Endothelial cell of umbilical vein (primary cell): ENCODE results near the gene DVL3. TPM values are rescaled to one million over a fixed set of nuclear protein-coding genes. Genes with fewer than 3 reads are reported as not detected.

Experiments used
- BruUV-seq: library from RNA; stranded (reverse); fragments of 400-500 nt; replicated peaks from 2 replicates; lab custom pipeline; 2021; lab: Mats Ljungman, UMichigan
- CTCF ChIA-PET: fragments of 300-600, 350-600 bp; sonication (Branson Sonifier 250); formaldehyde crosslinking; loops from one replicate; lab custom pipeline; 2021; ENCODE audit warnings: antibody characterized with exemption, inconsistent platforms; lab: Charles Lee
- POLR2A ChIA-PET: fragments of 300-600, 350-600 bp; sonication (Branson Sonifier 250); formaldehyde crosslinking; loops from one replicate; lab custom pipeline; 2021; ENCODE audit warnings: antibody characterized with exemption, inconsistent platforms; lab: Charles Lee
- DNase-seq: peaks from one replicate; pipeline ENCODE4 v3.0.0-alpha.2; 2011; ENCODE audit warnings: low read depth, low spot score
- FAIRE-seq: peaks from 2 replicates; lab custom pipeline; 2011; peaks lifted over from hg19 to GRCh38; lab: Jason Lieb, UNC
- H2AFZ ChIP-seq: 2 replicates; pipeline ENCODE4 v1.6.0; 2012; ENCODE audit warnings: low read depth, low read length, control low read depth, inconsistent platforms
- H3K27ac ChIP-seq: 2 replicates; pipeline ENCODE4 v1.5.1; 2011; ENCODE audit warnings: low read depth, mild to moderate bottlenecking, control low read depth, low read length, moderate library complexity; ENCODE audit not compliant: insufficient read depth
- H3K27me3 ChIP-seq, 2 experiments: 2 replicates each; pipeline versions ENCODE4 v1.6.0 to v1.6.1; 2011; ENCODE audit warnings: low read length in 2 of 2, mixed read lengths in 1 of 2; ENCODE audit not compliant: control insufficient read depth in 2 of 2, insufficient read depth in 2 of 2
- H3K36me3 ChIP-seq, 2 experiments: 2 replicates in 1 of 2; 3 replicates in 1 of 2; pipeline ENCODE4 v1.5.1; 2011; ENCODE audit warnings: low read length in 2 of 2, mild to moderate bottlenecking in 1 of 2, moderate library complexity in 1 of 2; ENCODE audit not compliant: control insufficient read depth in 2 of 2, insufficient read depth in 2 of 2; ENCODE audit errors: extremely low read depth in 1 of 2
- H3K4me1 ChIP-seq: 3 replicates; pipeline ENCODE4 v1.5.1; 2011; ENCODE audit warnings: mild to moderate bottlenecking, low read length; ENCODE audit not compliant: control insufficient read depth, insufficient read depth; ENCODE audit errors: extremely low read depth
- H3K4me2 ChIP-seq: 2 replicates; pipeline ENCODE4 v1.6.1; 2011; ENCODE audit warnings: low read length, control low read depth, mixed read lengths; ENCODE audit not compliant: insufficient read depth
- H3K4me3 ChIP-seq, 3 experiments: fragments of 200-600 bp in 1 of 3; sonication (generic), shearing (Covaris generic) in 1 of 3; replicated peaks in 1 of 3; 2 replicates each; pipeline ENCODE4 v1.5.1; 2011 to 2016; ENCODE audit warnings: control low read depth in 3 of 3, low read length in 3 of 3, mild to moderate bottlenecking in 2 of 3, inconsistent platforms in 1 of 3, low read depth in 1 of 3, moderate library complexity in 1 of 3; ENCODE audit not compliant: insufficient read depth in 1 of 3
- H3K79me2 ChIP-seq: 2 replicates; pipeline ENCODE4 v1.6.0; 2012; ENCODE audit warnings: low read length, inconsistent platforms; ENCODE audit not compliant: control insufficient read depth, insufficient read depth
- H3K9ac ChIP-seq: replicated peaks from 2 replicates; pipeline ENCODE3; 2011; ENCODE audit warnings: low read length, control low read depth; ENCODE audit not compliant: insufficient read depth; ENCODE audit errors: extremely low read depth
- H3K9me1 ChIP-seq: replicated peaks from 3 replicates; pipeline ENCODE4 v1.6.0; 2011; ENCODE audit warnings: mild to moderate bottlenecking, low read length; ENCODE audit not compliant: control insufficient read depth, insufficient read depth; ENCODE audit errors: extremely low read depth
- H3K9me3 ChIP-seq: replicated peaks from 2 replicates; pipeline ENCODE4 v1.5.1; 2012; ENCODE audit warnings: low read length, inconsistent platforms; ENCODE audit not compliant: control insufficient read depth, insufficient read depth
- H4K20me1 ChIP-seq: replicated peaks from 2 replicates; pipeline ENCODE3; 2011; ENCODE audit warnings: mild to moderate bottlenecking, low read length; ENCODE audit not compliant: control insufficient read depth, insufficient read depth; ENCODE audit errors: extremely low read depth
- EZH2 ChIP-seq: IDR thresholded peaks from 2 replicates; pipeline ENCODE4 v1.6.1; 2012; ENCODE audit warnings: borderline replicate concordance, low read depth, mild to moderate bottlenecking, moderate library complexity, low read length, inconsistent platforms; ENCODE audit not compliant: severe bottlenecking
- FOS ChIP-seq: IDR thresholded peaks from 2 replicates; pipeline ENCODE4 v1.6.1; 2011; ENCODE audit warnings: mild to moderate bottlenecking, low read length, moderate library complexity, borderline replicate concordance; ENCODE audit not compliant: insufficient read depth
- GATA2 ChIP-seq: IDR thresholded peaks from 2 replicates; pipeline ENCODE4 v1.7.0; 2011; ENCODE audit warnings: low read depth, mild to moderate bottlenecking, moderate library complexity, mixed read lengths, low read length; ENCODE audit not compliant: insufficient read length, insufficient read depth
- JUN ChIP-seq: IDR thresholded peaks from 2 replicates; pipeline ENCODE4 v1.6.1; 2011; ENCODE audit warnings: borderline replicate concordance, low read depth; ENCODE audit not compliant: insufficient read length, insufficient read depth
- MYC ChIP-seq: IDR thresholded peaks from one replicate; pipeline ENCODE4 v1.6.1; 2011; ENCODE audit warnings: mild to moderate bottlenecking, low read depth, low read length
- POLR2A ChIP-seq: IDR thresholded peaks from 2 replicates; pipeline ENCODE4 v1.6.1; 2012; ENCODE audit warnings: low read depth, mild to moderate bottlenecking, control low read depth, low read length
- POLR2AphosphoS5 ChIP-seq: IDR thresholded peaks from 2 replicates; pipeline ENCODE4 v1.6.1; 2012; ENCODE audit warnings: low read depth, mild to moderate bottlenecking, control low read depth, low read length, moderate library complexity; ENCODE audit not compliant: insufficient read depth
- dilution Hi-C: fragments of 300-500 bp; cut with MboI; formaldehyde crosslinking; loops from one replicate; pipeline ENCODE4 v1.15.0; 2019; ENCODE audit warnings: low sequenced_read_pairs; ENCODE audit not compliant: extremely low pct_ligation_motif_present
- intact Hi-C: fragments of 100-400 bp; cut with micrococcal nuclease; formaldehyde crosslinking; loops from one replicate; pipeline ENCODE4 v1.10.0; 2022
- polyA plus RNA-seq, 4 experiments: library from polyadenylated mRNA; depleted of rRNA in 3 of 4; stranded (reverse) in 3 of 4; unstranded in 1 of 4; fragments of >200 nt; gene quantifications; 2 replicates each; pipeline versions ENCODE4 v1.2.1 to v1.2.3, GENCODE V29; 2011 to 2012; ENCODE audit warnings: missing spikeins in 1 of 4
- total RNA-seq: library from RNA; stranded (reverse); gene quantifications from 2 replicates; pipeline ENCODE4 v1.2.3, GENCODE V29; 2021
- TF ChIP-seq, protein P1 (sequence below): IDR thresholded peaks from 2 replicates; pipeline ENCODE4 v1.6.1; 2011; ENCODE audit not compliant: insufficient read depth, insufficient read length
- TF ChIP-seq, protein P2 (sequence below), 2 donors: IDR thresholded peaks; 1 replicate in 1 of 2; 2 replicates in 1 of 2; pipeline ENCODE4 v1.5.1; 2011; ENCODE audit warnings: low read length in 2 of 2, mild to moderate bottlenecking in 2 of 2, moderate library complexity in 2 of 2, control low read depth in 1 of 2, inconsistent platforms in 1 of 2, low read depth in 1 of 2; ENCODE audit not compliant: insufficient read depth in 1 of 2; ENCODE audit errors: extremely low read depth in 1 of 2

The DVL3 gene
- total and polyA plus RNA-seq, 2 donors (not counting 3 experiments of a cell fraction or from before 2014, with no cell fraction given): 43.8 to 59.0 TPM

DNA sequence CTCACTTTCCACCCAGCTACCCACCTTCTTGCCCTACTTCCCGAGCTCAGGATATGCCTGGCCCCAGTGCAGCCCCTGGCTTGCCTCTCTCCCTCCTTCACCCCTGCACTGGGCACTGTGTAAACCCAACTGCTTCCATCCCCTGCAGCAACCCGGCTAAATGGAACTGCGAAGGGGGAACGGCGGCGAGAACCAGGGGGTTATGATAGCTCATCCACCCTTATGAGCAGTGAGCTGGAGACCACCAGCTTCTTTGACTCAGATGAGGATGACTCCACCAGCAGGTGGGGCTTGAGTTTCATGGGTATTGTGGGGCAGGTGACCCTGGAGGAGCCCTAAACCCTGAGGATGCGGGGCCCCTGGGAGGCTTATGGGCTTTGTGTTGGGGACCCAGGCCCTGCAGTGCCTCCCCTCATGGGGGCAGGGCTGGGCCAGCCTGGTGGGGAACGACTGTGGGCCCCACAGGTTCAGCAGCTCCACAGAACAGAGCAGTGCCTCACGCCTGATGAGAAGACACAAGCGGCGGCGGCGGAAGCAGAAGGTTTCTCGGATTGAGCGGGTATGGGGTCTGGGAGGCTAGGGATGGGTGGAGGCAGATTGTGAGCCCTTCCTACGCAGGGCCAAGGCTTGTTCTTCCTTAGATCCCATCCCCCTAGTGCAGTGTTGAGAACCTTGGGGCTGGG is 9.6 kb downstream of the DVL3 start:
- TF ChIP-seq, protein P1, sequence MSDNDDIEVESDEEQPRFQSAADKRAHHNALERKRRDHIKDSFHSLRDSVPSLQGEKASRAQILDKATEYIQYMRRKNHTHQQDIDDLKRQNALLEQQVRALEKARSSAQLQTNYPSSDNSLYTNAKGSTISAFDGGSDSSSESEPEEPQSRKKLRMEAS: no peak
- ChIA-PET CTCF (interaction anchor here (1.2 kb wide), 1 partner anchor 63 kb away, joined by 4 read pairs; no protein-coding TSS in a partner anchor), POLR2A (no interaction called here)
- no peaks in the 10 kb centered on the region for H3K9me1 ChIP-seq
- peaks cover 3% of the 10 kb centered on the region for H4K20me1 ChIP-seq
- no peak overlapping the region for H3K27ac ChIP-seq
- BruUV-seq: TSS peak; percentile 7
- no peak overlapping the region for H3K4me2 ChIP-seq
- dilution Hi-C loops (no loop called here), intact Hi-C loops (no loop called here)
- H2AFZ ChIP-seq: no peak overlapping the region
- FAIRE-seq (no peak), DNase-seq (no peak)
- peaks cover 13% of the 10 kb centered on the region for H3K4me1 ChIP-seq
- H3K9me3 ChIP-seq: no peaks in the 10 kb centered on the region
- H3K79me2 ChIP-seq: peaks cover 17% of the 10 kb centered on the region
- H3K27me3 ChIP-seq: no peaks in the 10 kb centered on the region
- H3K36me3 ChIP-seq: peaks cover 8 to 51% of the 10 kb centered on the region in 2 experiments
- no peak overlapping the region for H3K4me3 ChIP-seq
- no peak overlapping the region for H3K9ac ChIP-seq

DNA sequence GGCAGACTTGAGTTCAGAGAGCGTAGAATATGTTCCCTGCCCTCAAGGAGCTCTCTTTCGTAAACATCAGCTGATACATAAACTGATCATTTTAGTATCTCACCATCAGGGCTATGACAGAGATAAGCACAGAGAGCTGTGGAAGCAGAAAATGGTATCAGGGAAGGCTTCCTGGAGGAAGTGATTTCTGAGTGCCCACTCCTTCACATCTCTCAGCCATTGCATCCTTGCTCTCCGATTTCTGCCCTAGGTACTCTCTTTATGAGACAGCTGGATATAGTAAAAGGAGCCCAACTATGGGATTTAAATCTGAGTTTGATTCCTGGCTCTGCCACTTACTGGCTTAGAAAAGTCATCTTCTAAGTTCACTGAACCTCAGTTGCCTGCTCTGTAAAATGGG is 10.4 kb downstream of the DVL3 start:
- H3K79me2 ChIP-seq: peaks cover 11% of the 10 kb centered on the region
- FAIRE-seq (no peak), DNase-seq (no peak)
- ChIA-PET CTCF (interaction anchor here (0.6 kb wide), 1 partner anchor 8 kb away, joined by 5 read pairs; no protein-coding TSS in a partner anchor), POLR2A (no interaction called here)
- H3K9ac ChIP-seq: no peak overlapping the region
- H3K27me3 ChIP-seq: no peaks in the 10 kb centered on the region
- no peak overlapping the region for H3K4me3 ChIP-seq
- intact Hi-C loops: no loop called here
- H4K20me1 ChIP-seq: no peaks in the 10 kb centered on the region
- H3K4me1 ChIP-seq: peaks cover 9% of the 10 kb centered on the region
- no TSS peak for BruUV-seq
- no peak overlapping the region for H3K4me2 ChIP-seq
- no peak overlapping the region for H2AFZ ChIP-seq
- no peaks in the 10 kb centered on the region for H3K9me3 ChIP-seq
- dilution Hi-C loops: no loop called here
- TF ChIP-seq FOS (no peak), POLR2A (no peak), JUN (no peak), GATA2 (no peak), MYC (no peak), EZH2 (no peak), POLR2AphosphoS5 (no peak)
- TF ChIP-seq, protein P1: no peak
- TF ChIP-seq, protein P2, sequence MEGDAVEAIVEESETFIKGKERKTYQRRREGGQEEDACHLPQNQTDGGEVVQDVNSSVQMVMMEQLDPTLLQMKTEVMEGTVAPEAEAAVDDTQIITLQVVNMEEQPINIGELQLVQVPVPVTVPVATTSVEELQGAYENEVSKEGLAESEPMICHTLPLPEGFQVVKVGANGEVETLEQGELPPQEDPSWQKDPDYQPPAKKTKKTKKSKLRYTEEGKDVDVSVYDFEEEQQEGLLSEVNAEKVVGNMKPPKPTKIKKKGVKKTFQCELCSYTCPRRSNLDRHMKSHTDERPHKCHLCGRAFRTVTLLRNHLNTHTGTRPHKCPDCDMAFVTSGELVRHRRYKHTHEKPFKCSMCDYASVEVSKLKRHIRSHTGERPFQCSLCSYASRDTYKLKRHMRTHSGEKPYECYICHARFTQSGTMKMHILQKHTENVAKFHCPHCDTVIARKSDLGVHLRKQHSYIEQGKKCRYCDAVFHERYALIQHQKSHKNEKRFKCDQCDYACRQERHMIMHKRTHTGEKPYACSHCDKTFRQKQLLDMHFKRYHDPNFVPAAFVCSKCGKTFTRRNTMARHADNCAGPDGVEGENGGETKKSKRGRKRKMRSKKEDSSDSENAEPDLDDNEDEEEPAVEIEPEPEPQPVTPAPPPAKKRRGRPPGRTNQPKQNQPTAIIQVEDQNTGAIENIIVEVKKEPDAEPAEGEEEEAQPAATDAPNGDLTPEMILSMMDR (IDR thresholded peaks at IDR 0.05; ENCODE audit: extremely low read depth in 1 of 2, insufficient read depth in 1 of 2, low read depth in 1 of 2, low read length in 2 of 2): no peak
- peaks cover 8 to 53% of the 10 kb centered on the region in 2 experiments for H3K36me3 ChIP-seq
- no peaks in the 10 kb centered on the region for H3K9me1 ChIP-seq
- no peak overlapping the region for H3K27ac ChIP-seq
